HepG2 (cell line): Measurements from ENCODE around the gene RIMS3. TPM values are rescaled to one million over a fixed set of nuclear protein-coding genes. Genes with fewer than 3 reads are reported as not detected.

ENCODE experiments used
- CHD2 ChIP-seq: IDR thresholded peaks from 2 replicates; pipeline ENCODE4 v1.6.1; 2011; ENCODE audit warnings: low read depth, low read length, improper control_type of control experiment
- E2F1 ChIP-seq: sonication (generic); formaldehyde crosslinking; IDR thresholded peaks from 2 replicates; pipeline ENCODE4 v1.5.0; 2020; ENCODE audit warnings: missing genetic modification reagents
- ELK4 ChIP-seq: sonication (generic); formaldehyde crosslinking; IDR thresholded peaks from 2 replicates; pipeline ENCODE4 v1.9.0; 2021; ENCODE audit warnings: missing genetic modification reagents, borderline replicate concordance
- HNRNPK ChIP-seq: fragments of 200-400 bp; formaldehyde crosslinking; IDR thresholded peaks from 2 replicates; pipeline ENCODE4 v1.6.1; 2018; ENCODE audit warnings: low read length, low read depth, moderate library complexity, mild to moderate bottlenecking; ENCODE audit not compliant: poor library complexity, severe bottlenecking
- KAT7 ChIP-seq: IDR thresholded peaks from 2 replicates; pipeline ENCODE4 v1.6.1; 2018; ENCODE audit warnings: borderline replicate concordance, missing compliant biosample characterization
- MAZ ChIP-seq, 2 experiments: sonication (generic) in 1 of 2; formaldehyde crosslinking in 1 of 2; IDR thresholded peaks; 2 replicates each; pipeline versions ENCODE4 v1.5.0 to v1.6.1; 2012 to 2020; ENCODE audit warnings: low read depth in 2 of 2, mild to moderate bottlenecking in 2 of 2, borderline replicate concordance in 1 of 2, improper control_type of control experiment in 1 of 2, low read length in 1 of 2, missing genetic modification reagents in 1 of 2, moderate library complexity in 1 of 2
- MIXL1 ChIP-seq: IDR thresholded peaks from 2 replicates; pipeline ENCODE4 v1.6.1; 2016
- RBFOX2 ChIP-seq: fragments of 200-400 bp; formaldehyde crosslinking; IDR thresholded peaks from 2 replicates; pipeline ENCODE4 v1.6.1; 2017; ENCODE audit warnings: low read depth, mild to moderate bottlenecking, low read length
- RFXANK ChIP-seq: IDR thresholded peaks from 2 replicates; pipeline ENCODE4 v1.6.1; 2016
- SIN3A ChIP-seq: IDR thresholded peaks from 2 replicates; pipeline ENCODE4 v1.6.1; 2011; ENCODE audit warnings: low read depth, mild to moderate bottlenecking, control low read depth, low read length, borderline replicate concordance
- SRF ChIP-seq: IDR thresholded peaks from 2 replicates; pipeline ENCODE4 v1.6.1; 2011; ENCODE audit warnings: mild to moderate bottlenecking, low read depth, low read length, moderate library complexity
- THAP8 ChIP-seq: sonication (generic); formaldehyde crosslinking; IDR thresholded peaks from 2 replicates; pipeline ENCODE4 v1.5.1; 2020; ENCODE audit warnings: missing genetic modification reagents, mild to moderate bottlenecking, borderline replicate concordance
- ZNF326 ChIP-seq: sonication (generic); formaldehyde crosslinking; IDR thresholded peaks from 2 replicates; pipeline ENCODE4 v1.4.0; 2020; ENCODE audit warnings: missing genetic modification reagents, borderline replicate concordance
- ZNF333 ChIP-seq: sonication (generic); formaldehyde crosslinking; IDR thresholded peaks from 2 replicates; pipeline ENCODE4 v1.4.0; 2020; ENCODE audit warnings: mild to moderate bottlenecking, missing genetic modification reagents, borderline replicate concordance
- ZNF354B ChIP-seq: sonication (generic); formaldehyde crosslinking; IDR thresholded peaks from 2 replicates; pipeline ENCODE4 v1.8.0; 2022; ENCODE audit warnings: mild to moderate bottlenecking, missing genetic modification reagents
- ZNF496 ChIP-seq: sonication (generic); formaldehyde crosslinking; IDR thresholded peaks from 2 replicates; pipeline ENCODE4 v1.8.1; 2023; ENCODE audit warnings: mild to moderate bottlenecking, moderate library complexity, missing genetic modification reagents; ENCODE audit not compliant: insufficient replicate concordance
- ZNF619 ChIP-seq: sonication (generic); formaldehyde crosslinking; IDR thresholded peaks from 2 replicates; pipeline ENCODE4 v1.4.0; 2020; ENCODE audit warnings: mild to moderate bottlenecking, missing genetic modification reagents
- polyA plus RNA-seq, 8 experiments: library from polyadenylated mRNA; depleted of rRNA in 3 of 8; stranded (reverse) in 7 of 8; unstranded in 1 of 8; fragments of >200 nt; fragmentation: Illumina TruSeq in 4 of 8; extraction: Trizol in 4 of 8; gene quantifications; 2 replicates each; pipeline versions ENCODE4 v1.2.1 to v1.2.3, GENCODE V29; 2011 to 2016; ENCODE audit warnings: low read depth in 4 of 8, missing spikeins in 1 of 8, mixed read lengths in 1 of 8; ENCODE audit not compliant: insufficient read depth in 1 of 8
- total RNA-seq, 5 experiments: library from RNA; depleted of rRNA; stranded (reverse); fragments of >200 nt; fragmentation: Illumina TruSeq; extraction: Trizol; gene quantifications; 2 replicates each; pipeline ENCODE4 v1.2.3, GENCODE V29; 2016; ENCODE audit warnings: low read depth in 1 of 5
- TF ChIP-seq, protein P1 (sequence below): IDR thresholded peaks from 2 replicates; pipeline ENCODE4 v1.6.1; 2016
- TF ChIP-seq, protein P2 (sequence below): sonication (generic); formaldehyde crosslinking; IDR thresholded peaks from 2 replicates; pipeline ENCODE4 v1.4.0; 2020; ENCODE audit warnings: missing genetic modification reagents
- TF ChIP-seq, protein P3 (sequence below): sonication (generic); formaldehyde crosslinking; conservative IDR thresholded peaks from 2 replicates; pipeline ENCODE4 v1.8.0; 2022; ENCODE audit warnings: mild to moderate bottlenecking, moderate library complexity, missing genetic modification reagents

RIMS3 gene
- total and polyA plus RNA-seq, 2 of the 13 experiments (the other 11 are each of a cell fraction or from before 2014, with no cell fraction given), result 2.1 to 5.4 TPM

DNA sequence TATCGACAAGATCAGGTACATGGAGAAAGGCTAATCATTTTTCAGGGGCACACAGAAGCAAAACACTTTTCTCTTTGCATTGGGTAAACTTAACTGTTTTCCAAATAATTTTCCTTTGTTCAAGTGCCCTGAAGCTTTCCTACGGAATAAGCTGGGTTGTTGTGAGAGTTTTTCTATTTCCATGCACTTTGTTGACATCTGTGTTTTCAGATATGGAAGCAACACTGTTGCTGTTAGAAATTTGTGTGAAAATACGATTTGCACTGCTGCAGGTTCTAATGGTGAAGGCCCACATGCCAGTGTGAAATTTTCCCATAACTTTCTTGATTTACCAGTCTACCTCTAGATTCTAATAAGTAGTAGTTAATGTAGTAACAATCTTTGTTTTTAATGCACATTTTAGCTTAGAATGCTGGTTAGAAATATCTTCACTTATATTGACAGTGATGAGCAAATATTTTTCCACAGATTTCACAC lies 44.4 kb upstream of the RIMS3 start (continued):
- TF ChIP-seq THAP8 (CRISPR knock-in tag) (no peak), MIXL1 (CRISPR knock-in tag) (no peak), ZNF326 (no peak), SIN3A (no peak), HNRNPK (no peak), KAT7 (CRISPR knock-in tag) (0 out of 2 replicates have a peak, but pooled peaks have one; percentile 38), E2F1 (CRISPR knock-in tag) (no peak), ZNF354B (CRISPR knock-in tag) (no peak), ZNF496 (CRISPR knock-in tag) (no peak), MAZ (IDR thresholded peaks at IDR 0.05; ENCODE audit: borderline replicate concordance, low read depth, low read length) (no peak), MAZ (CRISPR knock-in tag; IDR thresholded peaks at IDR 0.05; ENCODE audit: low read depth) (no peak), CHD2 (no peak), ZNF619 (CRISPR knock-in tag) (no peak), RBFOX2 (peak; percentile 31; the same call in 1 of the 2 replicates), RFXANK (0 out of 2 replicates have a peak, but pooled peaks have one; percentile 13), SRF (no peak), ZNF333 (no peak), ELK4 (CRISPR knock-in tag) (no peak)
- TF ChIP-seq, protein P1, sequence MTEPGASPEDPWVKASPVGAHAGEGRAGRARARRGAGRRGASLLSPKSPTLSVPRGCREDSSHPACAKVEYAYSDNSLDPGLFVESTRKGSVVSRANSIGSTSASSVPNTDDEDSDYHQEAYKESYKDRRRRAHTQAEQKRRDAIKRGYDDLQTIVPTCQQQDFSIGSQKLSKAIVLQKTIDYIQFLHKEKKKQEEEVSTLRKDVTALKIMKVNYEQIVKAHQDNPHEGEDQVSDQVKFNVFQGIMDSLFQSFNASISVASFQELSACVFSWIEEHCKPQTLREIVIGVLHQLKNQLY (CRISPR knock-in tag), result 0 out of 2 replicates have a peak, but pooled peaks have one; percentile 7
- TF ChIP-seq, protein P2, sequence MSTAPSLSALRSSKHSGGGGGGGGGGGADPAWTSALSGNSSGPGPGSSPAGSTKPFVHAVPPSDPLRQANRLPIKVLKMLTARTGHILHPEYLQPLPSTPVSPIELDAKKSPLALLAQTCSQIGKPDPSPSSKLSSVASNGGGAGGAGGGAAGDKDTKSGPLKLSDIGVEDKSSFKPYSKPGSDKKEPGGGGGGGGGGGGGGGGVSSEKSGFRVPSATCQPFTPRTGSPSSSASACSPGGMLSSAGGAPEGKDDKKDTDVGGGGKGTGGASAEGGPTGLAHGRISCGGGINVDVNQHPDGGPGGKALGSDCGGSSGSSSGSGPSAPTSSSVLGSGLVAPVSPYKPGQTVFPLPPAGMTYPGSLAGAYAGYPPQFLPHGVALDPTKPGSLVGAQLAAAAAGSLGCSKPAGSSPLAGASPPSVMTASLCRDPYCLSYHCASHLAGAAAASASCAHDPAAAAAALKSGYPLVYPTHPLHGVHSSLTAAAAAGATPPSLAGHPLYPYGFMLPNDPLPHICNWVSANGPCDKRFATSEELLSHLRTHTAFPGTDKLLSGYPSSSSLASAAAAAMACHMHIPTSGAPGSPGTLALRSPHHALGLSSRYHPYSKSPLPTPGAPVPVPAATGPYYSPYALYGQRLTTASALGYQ (CRISPR knock-in tag), result 0 out of 2 replicates have a peak, but pooled peaks have one; percentile 10
- TF ChIP-seq, protein P3, sequence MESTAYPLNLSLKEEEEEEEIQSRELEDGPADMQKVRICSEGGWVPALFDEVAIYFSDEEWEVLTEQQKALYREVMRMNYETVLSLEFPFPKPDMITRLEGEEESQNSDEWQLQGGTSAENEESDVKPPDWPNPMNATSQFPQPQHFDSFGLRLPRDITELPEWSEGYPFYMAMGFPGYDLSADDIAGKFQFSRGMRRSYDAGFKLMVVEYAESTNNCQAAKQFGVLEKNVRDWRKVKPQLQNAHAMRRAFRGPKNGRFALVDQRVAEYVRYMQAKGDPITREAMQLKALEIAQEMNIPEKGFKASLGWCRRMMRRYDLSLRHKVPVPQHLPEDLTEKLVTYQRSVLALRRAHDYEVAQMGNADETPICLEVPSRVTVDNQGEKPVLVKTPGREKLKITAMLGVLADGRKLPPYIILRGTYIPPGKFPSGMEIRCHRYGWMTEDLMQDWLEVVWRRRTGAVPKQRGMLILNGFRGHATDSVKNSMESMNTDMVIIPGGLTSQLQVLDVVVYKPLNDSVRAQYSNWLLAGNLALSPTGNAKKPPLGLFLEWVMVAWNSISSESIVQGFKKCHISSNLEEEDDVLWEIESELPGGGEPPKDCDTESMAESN (CRISPR knock-in tag), result no peak; the same call in 1 of the 2 replicates
